GM12878 (cell line): ENCODE measurements around the gene PDE11A.

Experiments used
- BACH1 ChIP-seq: fragments of 450-650 bp; IDR thresholded peaks from 2 replicates; pipeline ENCODE4 v1.6.1; 2017; ENCODE audit warnings: mild to moderate bottlenecking, borderline replicate concordance
- FOXM1 ChIP-seq: IDR thresholded peaks from 2 replicates; pipeline ENCODE4 v1.6.1; 2012; ENCODE audit warnings: low read depth, mild to moderate bottlenecking, inconsistent platforms, low read length, moderate library complexity
- MXI1 ChIP-seq: fragments of 150-350 bp; IDR thresholded peaks from 2 replicates; pipeline ENCODE4 v1.6.1; 2011; ENCODE audit warnings: low read depth, mild to moderate bottlenecking, inconsistent platforms, low read length, improper control_type of control experiment
- POU2F2 ChIP-seq: IDR thresholded peaks from 3 replicates; pipeline ENCODE4 v1.6.1; 2011; ENCODE audit warnings: low read depth, mild to moderate bottlenecking, low read length, borderline replicate concordance
- TCF12 ChIP-seq: IDR thresholded peaks from 2 replicates; pipeline ENCODE4 v1.6.1; 2011; ENCODE audit warnings: low read depth, mild to moderate bottlenecking, low read length

DNA sequence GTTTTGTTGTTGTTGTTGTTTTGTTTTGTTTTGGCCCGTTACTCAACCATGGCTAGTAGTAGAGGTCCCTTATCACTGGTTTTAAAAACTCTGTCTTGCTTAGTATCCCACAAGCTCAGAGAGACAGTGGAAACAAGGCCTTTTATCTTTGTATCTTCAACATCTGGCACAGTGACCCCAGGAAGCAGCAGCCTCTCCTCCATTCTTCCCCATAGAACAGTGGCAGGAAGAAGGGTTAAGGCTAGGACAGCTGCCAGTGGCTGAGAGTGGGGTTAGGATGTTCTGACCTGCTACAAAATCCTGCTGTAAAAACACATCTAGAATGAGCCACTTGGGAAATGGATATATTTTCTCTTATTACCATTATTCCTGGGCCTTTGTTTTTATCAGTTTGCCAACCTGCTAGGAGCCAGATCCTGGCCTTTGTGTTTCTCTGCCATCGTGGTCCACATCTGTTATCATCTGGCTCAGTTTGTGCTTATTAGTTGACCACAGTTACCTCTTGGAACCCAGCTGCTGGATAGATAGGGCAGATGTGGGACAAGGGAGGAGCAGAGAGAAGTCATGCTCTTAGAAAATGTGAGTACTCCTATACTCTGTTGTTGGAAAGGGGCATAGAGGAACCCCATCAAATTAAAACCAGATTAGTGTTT lies 433.2 kb downstream of the PDE11A start:
- TF ChIP-seq POU2F2 (no peak), BACH1 (no peak), MXI1 (no peak), TCF12 (no peak), FOXM1 (no peak)
